Suprapubic skin (tissue), 3 donors: Measurements from ENCODE around the gene ACP1.

Experiments
- CTCF ChIP-seq, 2 donors: fragments of 200-600 bp in 1 of 2; fragments of 450-650 bp in 1 of 2; sonication (generic) in 1 of 2; IDR thresholded peaks; one replicate each; pipeline ENCODE4 v1.5.1; 2016 to 2019; ENCODE audit warnings: antibody characterized with exemption in 2 of 2, mild to moderate bottlenecking in 1 of 2, moderate library complexity in 1 of 2
- EP300 ChIP-seq: sonication (generic); formaldehyde crosslinking; IDR thresholded peaks from one replicate; pipeline ENCODE4 v1.6.1; 2017; ENCODE audit warnings: antibody characterized with exemption
- POLR2A ChIP-seq, 2 donors: fragments of 450-650 bp; IDR thresholded peaks; one replicate each; pipeline ENCODE4 v1.6.1; 2017; ENCODE audit warnings: antibody characterized with exemption in 2 of 2, mild to moderate bottlenecking in 2 of 2, moderate library complexity in 2 of 2

- no peak for TF ChIP-seq CTCF (IDR thresholded peaks at IDR 0.05)
- no peak for TF ChIP-seq POLR2A (IDR thresholded peaks at IDR 0.05)
- no peak for TF ChIP-seq EP300
These were observed 57.6 kb downstream of the ACP1 start for GRCh38 chr2:322326-322725.
